Epithelial cell of esophagus (primary cell): ENCODE measurements around the gene PCF11.

ENCODE experiments used
- DNase-seq: peaks from one replicate; pipeline ENCODE4 v3.0.0; 2010; ENCODE audit warnings: low read depth
- H3K4me3 ChIP-seq: 2 replicates; pipeline ENCODE4 v1.5.1; 2011; ENCODE audit warnings: mild to moderate bottlenecking, low read length, control low read depth
- CTCF ChIP-seq: IDR thresholded peaks from 2 replicates; pipeline ENCODE4 v1.5.1; 2011; ENCODE audit warnings: low read depth, mild to moderate bottlenecking, low read length, control low read depth, inconsistent platforms; ENCODE audit not compliant: insufficient read depth; ENCODE audit errors: missing control alignments

Gene PCF11

GRCh38 chr11:83156996-83157593 is at the start of gene PCF11:
Gene PCF11 (plus strand): TSS chr11:83157131. CDS start chr11:83157440, 309 bp downstream.
- TF ChIP-seq CTCF, result no peak
- DNase-seq, result no peak
- peak within 1 kb of the TSS; percentile 99 for H3K4me3 ChIP-seq

GRCh38 chr11:83112886-83113285 is 44.0 kb upstream of the PCF11 start:
- DNase-seq, result no peak
- no peak overlapping the region for H3K4me3 ChIP-seq
- no peak for TF ChIP-seq CTCF

- no peak for DNase-seq
- no peak overlapping the region for H3K4me3 ChIP-seq
- no peak for TF ChIP-seq CTCF
Observed at GRCh38 chr11:83115026-83115425, 41.9 kb upstream of the PCF11 start.

- DNase-seq, result no peak
- no peak overlapping the region for H3K4me3 ChIP-seq
- TF ChIP-seq CTCF, result no peak
Observed at GRCh38 chr11:83115551-83115950, 41.4 kb upstream of the PCF11 start.

GRCh38 chr11:83116015-83116641 is 40.8 kb upstream of the PCF11 start:
- no peak overlapping the region for H3K4me3 ChIP-seq
- no peak for TF ChIP-seq CTCF
- DNase-seq, result no peak

GRCh38 chr11:83118814-83119213 is 38.1 kb upstream of the PCF11 start:
- no peak for TF ChIP-seq CTCF
- no peak for DNase-seq
- H3K4me3 ChIP-seq, result no peak overlapping the region

- TF ChIP-seq CTCF, result no peak
- DNase-seq, result no peak
Observed at GRCh38 chr11:83119216-83119615, 37.7 kb upstream of the PCF11 start.

More at GRCh38 chr11:83119216-83119615, 37.7 kb upstream of the PCF11 start:
- H3K4me3 ChIP-seq, result no peak overlapping the region
